ENCODE measurements around the gene SLC27A1.
"Not testable (repeated sequence)": the region's sequence is repeated elsewhere in the genome, so short reads cannot be mapped to it uniquely, and the experiment has no call there.

SLC27A1 gene

GRCh38 chr19:17540174-17540573 is 69.8 kb downstream of the SLC27A1 start:
- DNase-seq: no peak

GRCh38 chr19:17541184-17541759 is 70.9 kb downstream of the SLC27A1 start:
- DNase-seq: no peak

- no peak for DNase-seq
Observed at GRCh38 chr19:17542042-17542441, 71.7 kb downstream of the SLC27A1 start.

GRCh38 chr19:17542793-17543582 is 72.7 kb downstream of the SLC27A1 start:
- DNase-seq: no peak

- no peak for DNase-seq
Observed at GRCh38 chr19:17543986-17544385, 73.7 kb downstream of the SLC27A1 start.

- DNase-seq: no peak
Observed at GRCh38 chr19:17544418-17544817, 74.1 kb downstream of the SLC27A1 start.

- no peak for DNase-seq
Observed at GRCh38 chr19:17548145-17548544, 77.8 kb downstream of the SLC27A1 start.

GRCh38 chr19:17549085-17549740 is 78.9 kb downstream of the SLC27A1 start:
- DNase-seq: no peak

GRCh38 chr19:17550076-17550667 is 79.8 kb downstream of the SLC27A1 start:
- no peak for DNase-seq

GRCh38 chr19:17552735-17553134 is 82.4 kb downstream of the SLC27A1 start:
- not testable (repeated sequence) for DNase-seq

- peak; percentile 58 for DNase-seq
Observed at GRCh38 chr19:17553256-17553655, 82.9 kb downstream of the SLC27A1 start.

GRCh38 chr19:17554968-17555479 is 84.7 kb downstream of the SLC27A1 start:
- no peak for DNase-seq

GRCh38 chr19:17555480-17555928 is 85.2 kb downstream of the SLC27A1 start, which contains the start of gene COLGALT1:
COLGALT1 (plus strand) TSS chr19:17555649; CDS start chr19:17555714, 65 bp downstream.
- DNase-seq: peak; percentile 98

All from NCI-H1092 (cell line).